ENCODE measurements around the gene SEC31A. TPM values are rescaled to one million over a fixed set of nuclear protein-coding genes. Genes with fewer than 3 reads are reported as not detected.

SEC31A gene
- total RNA-seq, 1 experiment from 2014 or later, result 212 TPM

- intact Hi-C loops (cut with micrococcal nuclease), result no loop called here
- Mint-ChIP-seq H3K4me1 (ENCODE audit: insufficient read depth, unreplicated experiment) (no peaks in the 10 kb centered on the region), H3K36me3 (ENCODE audit: insufficient read depth, unreplicated experiment) (peaks cover 8% of the 10 kb centered on the region), H3K27ac (ENCODE audit: low read depth, unreplicated experiment) (no peak overlapping the region), H3K4me3 (ENCODE audit: unreplicated experiment) (no peak overlapping the region), H3K27me3 (ENCODE audit: insufficient read depth, unreplicated experiment) (no peaks in the 10 kb centered on the region), H3K9me3 (ENCODE audit: unreplicated experiment) (no peaks in the 10 kb centered on the region)
- no peak for DNase-seq (ENCODE audit: unreplicated experiment)
- ChIA-PET CTCF (interaction anchor here (0.6 kb wide), 1 partner anchor 64 kb away, joined by 4 read pairs; no protein-coding TSS in a partner anchor), POLR2A (interaction anchor here (0.6 to 1.1 kb wide), 2 partner anchors 29 to 79 kb away, joined by 3 to 4 read pairs; no protein-coding TSS in a partner anchor)
- TF ChIP-seq CTCF (IDR thresholded peaks at IDR 0.05; ENCODE audit: unreplicated experiment), result no peak
- no TSS peak for BruUV-seq (replicated peaks)
Measured at GRCh38 chr4:82809619-82810018, 81.3 kb downstream of the SEC31A start.

GRCh38 chr4:82803746-82804145 is 87.2 kb downstream of the SEC31A start:
- no peak for TF ChIP-seq CTCF (IDR thresholded peaks at IDR 0.05; ENCODE audit: unreplicated experiment)
- H3K27me3 Mint-ChIP-seq (ENCODE audit: insufficient read depth, unreplicated experiment), result no peaks in the 10 kb centered on the region
- POLR2A ChIA-PET, result no interaction called here
- CTCF ChIA-PET, result interaction anchor here (0.6 to 1.1 kb wide), 2 partner anchors 26 to 338 kb away, joined by 3 to 5 read pairs; no protein-coding TSS in a partner anchor
- DNase-seq (ENCODE audit: unreplicated experiment), result no peak
- intact Hi-C loops (cut with micrococcal nuclease), result no loop called here
- BruUV-seq (replicated peaks), result no TSS peak
- no peaks in the 10 kb centered on the region for H3K4me1 Mint-ChIP-seq (ENCODE audit: insufficient read depth, unreplicated experiment)
- no peak overlapping the region for H3K27ac Mint-ChIP-seq (ENCODE audit: low read depth, unreplicated experiment)
- H3K36me3 Mint-ChIP-seq (ENCODE audit: insufficient read depth, unreplicated experiment), result no peaks in the 10 kb centered on the region
- no peak overlapping the region for H3K4me3 Mint-ChIP-seq (ENCODE audit: unreplicated experiment)
- no peaks in the 10 kb centered on the region for H3K9me3 Mint-ChIP-seq (ENCODE audit: unreplicated experiment)

DNA sequence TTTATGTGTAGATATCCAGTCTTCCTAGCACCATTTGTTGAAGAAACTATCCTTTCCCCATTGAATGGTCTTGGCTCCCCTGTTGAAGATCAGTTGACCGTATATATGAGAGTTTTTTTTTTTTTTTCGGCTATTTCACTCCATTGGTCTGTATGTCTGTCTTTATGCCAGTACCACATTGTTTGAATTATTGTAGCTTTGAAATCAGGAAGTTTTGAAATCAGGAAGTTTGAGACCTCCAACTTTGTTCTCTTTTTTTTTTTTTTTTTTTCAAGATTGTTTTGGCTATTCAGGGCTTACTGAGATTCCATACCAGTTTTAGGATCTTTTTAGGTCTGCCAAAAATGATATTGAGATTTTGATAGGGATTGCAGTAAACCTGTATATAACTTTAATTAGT is 88.0 kb downstream of the SEC31A start:
- H3K27me3 Mint-ChIP-seq (ENCODE audit: insufficient read depth, unreplicated experiment), result no peaks in the 10 kb centered on the region
- no peak for TF ChIP-seq CTCF (IDR thresholded peaks at IDR 0.05; ENCODE audit: unreplicated experiment)
- no peak overlapping the region for H3K4me3 Mint-ChIP-seq (ENCODE audit: unreplicated experiment)
- DNase-seq (ENCODE audit: unreplicated experiment), result no peak
- BruUV-seq (replicated peaks), result no TSS peak
- H3K4me1 Mint-ChIP-seq (ENCODE audit: insufficient read depth, unreplicated experiment), result no peaks in the 10 kb centered on the region
- H3K9me3 Mint-ChIP-seq (ENCODE audit: unreplicated experiment), result no peaks in the 10 kb centered on the region
- CTCF ChIA-PET, result interaction anchor here (0.6 to 1.7 kb wide), 9 partner anchors 18 to 1376 kb away, joined by 3 to 9 read pairs (median 3); no protein-coding TSS in a partner anchor
- intact Hi-C loops (cut with micrococcal nuclease), result loop anchor here (1.0 kb wide), 2 partner anchors 81 to 341 kb away; no protein-coding TSS in a partner anchor
- POLR2A ChIA-PET, result interaction anchor here (1.1 kb wide), 1 partner anchor 55 kb away, joined by 5 read pairs; no protein-coding TSS in a partner anchor
- H3K27ac Mint-ChIP-seq (ENCODE audit: low read depth, unreplicated experiment), result no peak overlapping the region
- no peaks in the 10 kb centered on the region for H3K36me3 Mint-ChIP-seq (ENCODE audit: insufficient read depth, unreplicated experiment)

DNA sequence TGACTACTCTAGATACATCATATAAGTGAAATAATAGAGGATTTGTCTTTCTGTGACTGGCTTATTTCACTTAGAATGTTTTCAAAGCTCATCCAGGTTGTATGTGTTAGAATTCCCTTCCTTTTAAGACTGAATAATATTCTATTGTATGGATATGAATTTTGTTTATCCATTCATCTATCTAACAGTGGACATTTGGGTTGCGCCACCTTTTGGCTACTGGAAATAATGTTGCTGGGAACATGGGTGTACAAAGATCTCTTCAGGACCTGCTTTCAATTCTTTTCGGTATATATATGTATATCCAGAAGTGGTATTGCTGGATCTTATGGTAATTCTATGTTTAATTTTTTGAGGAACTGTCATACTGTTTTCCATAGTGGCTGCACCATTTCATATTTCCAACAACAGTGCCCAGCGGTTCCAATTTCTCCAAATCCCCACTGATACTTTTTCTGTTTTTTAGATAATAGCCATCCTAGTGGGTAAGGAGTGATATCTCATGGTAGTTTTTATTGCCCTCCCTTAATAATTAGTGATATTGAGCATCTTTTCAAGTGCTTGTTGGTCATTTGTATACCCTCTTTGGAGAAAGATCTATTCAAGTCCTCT is 88.9 kb downstream of the SEC31A start:
- Mint-ChIP-seq H3K36me3 (ENCODE audit: insufficient read depth, unreplicated experiment) (no peaks in the 10 kb centered on the region), H3K27ac (ENCODE audit: low read depth, unreplicated experiment) (no peak overlapping the region), H3K9me3 (ENCODE audit: unreplicated experiment) (no peaks in the 10 kb centered on the region), H3K4me1 (ENCODE audit: insufficient read depth, unreplicated experiment) (peaks cover 3% of the 10 kb centered on the region), H3K27me3 (ENCODE audit: insufficient read depth, unreplicated experiment) (no peaks in the 10 kb centered on the region), H3K4me3 (ENCODE audit: unreplicated experiment) (no peak overlapping the region)
- TF ChIP-seq CTCF (IDR thresholded peaks at IDR 0.05; ENCODE audit: unreplicated experiment), result peak; percentile 33
- DNase-seq (ENCODE audit: unreplicated experiment), result peak; percentile 76
- intact Hi-C loops (cut with micrococcal nuclease), result loop anchor here (1.0 kb wide), 2 partner anchors 80 to 340 kb away; no protein-coding TSS in a partner anchor
- POLR2A ChIA-PET, result interaction anchor here (1.1 kb wide), 1 partner anchor 54 kb away, joined by 5 read pairs; no protein-coding TSS in a partner anchor
- BruUV-seq (replicated peaks), result no TSS peak
- CTCF ChIA-PET, result interaction anchor here (0.7 to 4.4 kb wide), 14 partner anchors 9 to 338 kb away, joined by 3 to 51 read pairs (median 3); no protein-coding TSS in a partner anchor
